Fibroblast of peridontal ligament (primary cell): ENCODE measurements around the gene ITPR1.

ENCODE experiments used
- DNase-seq: peaks from one replicate; pipeline ENCODE4 v3.0.0-alpha.2; 2010; ENCODE audit errors: extremely low read depth

Gene ITPR1

GRCh38 chr3:4509983-4510755 is 17.0 kb downstream of the ITPR1 start:
- no peak for DNase-seq

GRCh38 chr3:4511491-4512262 is 18.5 kb downstream of the ITPR1 start:
- DNase-seq = no peak

GRCh38 chr3:4512895-4513616 is 19.9 kb downstream of the ITPR1 start:
- DNase-seq = no peak

GRCh38 chr3:4514321-4514720 is 21.2 kb downstream of the ITPR1 start:
- DNase-seq = no peak

GRCh38 chr3:4514916-4515315 is 21.8 kb downstream of the ITPR1 start:
- DNase-seq = no peak

- no peak for DNase-seq
Measured at GRCh38 chr3:4515916-4516579, 22.9 kb downstream of the ITPR1 start.

GRCh38 chr3:4517093-4517492 is 23.9 kb downstream of the ITPR1 start:
- no peak for DNase-seq

- DNase-seq = no peak
Measured at GRCh38 chr3:4517643-4518311, 24.6 kb downstream of the ITPR1 start.

GRCh38 chr3:4520033-4520816 is 27.1 kb downstream of the ITPR1 start:
- no peak for DNase-seq

GRCh38 chr3:4522947-4523346 is 29.8 kb downstream of the ITPR1 start:
- DNase-seq = no peak

GRCh38 chr3:4523710-4524698 is 30.9 kb downstream of the ITPR1 start:
- peak; percentile 16 for DNase-seq

- DNase-seq = no peak
Measured at GRCh38 chr3:4525560-4526223, 32.5 kb downstream of the ITPR1 start.

- DNase-seq = no peak
Measured at GRCh38 chr3:4528320-4528719, 35.2 kb downstream of the ITPR1 start.

GRCh38 chr3:4528819-4529600 is 35.9 kb downstream of the ITPR1 start:
- DNase-seq = no peak

- no peak for DNase-seq
Measured at GRCh38 chr3:4529876-4530588, 36.9 kb downstream of the ITPR1 start.

GRCh38 chr3:4531478-4532025 is 38.4 kb downstream of the ITPR1 start:
- DNase-seq = no peak

GRCh38 chr3:4532535-4533112 is 39.5 kb downstream of the ITPR1 start:
- no peak for DNase-seq
